Sciatic nerve (tissue), 2 donors: ENCODE measurements around the gene ZNF532. TPM values are rescaled to one million over a fixed set of nuclear protein-coding genes. Genes with fewer than 3 reads are reported as not detected.

ENCODE experiments used
- ATAC-seq: fragments of 200-7000 bp; cut with Tn5 transposase; one replicate; pipeline ENCODE4 v1.9.1; 2020; ENCODE audit warnings: mild to moderate bottlenecking, moderate library complexity
- DNase-seq: peaks from one replicate; pipeline ENCODE4 v3.0.0-alpha.2; 2020; ENCODE audit warnings: low spot score
- intact Hi-C: fragments of 100-400 bp; cut with DNase I; formaldehyde crosslinking; loops from one replicate; pipeline ENCODE4 v1.14.2; 2022
- total RNA-seq: library from RNA; stranded (reverse); fragmentation: NEBNext Ultra II Directional; extraction: Animal tissue kit (Norgen Biotek cat#: 25700); gene quantifications from one replicate; pipeline ENCODE4 v1.2.1, GENCODE V29; 2021
- donor health status: DM: no; HTN: no; CAD: no.
- donor health status: DM: no; HTN: no; CAD: no.

ZNF532 gene
- total RNA-seq, 1 donor from 2014 or later = 167 TPM

DNA sequence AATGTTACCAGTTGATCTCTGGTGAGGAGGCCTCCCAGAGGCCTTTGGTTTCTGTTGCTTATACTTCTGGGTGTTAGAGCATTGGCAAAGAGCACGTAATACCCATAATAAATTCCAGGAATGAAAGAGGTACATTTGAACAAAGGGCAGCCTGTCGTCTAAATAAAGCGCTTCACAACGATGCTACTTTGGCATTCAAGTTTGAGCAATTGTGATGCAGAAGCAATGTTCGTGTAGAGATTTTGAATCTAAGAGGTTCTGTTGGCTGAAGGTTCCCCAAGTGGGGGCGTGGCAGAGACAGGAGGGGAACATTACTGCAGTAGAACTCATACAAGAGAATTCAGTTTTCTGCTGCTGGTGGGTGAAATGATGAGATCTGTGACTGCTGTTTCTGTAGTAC lies 27.8 kb downstream of the ZNF532 start:
- DNase-seq (no peak), ATAC-seq (peak; percentile 5)
- intact Hi-C loops = no loop called here

DNA sequence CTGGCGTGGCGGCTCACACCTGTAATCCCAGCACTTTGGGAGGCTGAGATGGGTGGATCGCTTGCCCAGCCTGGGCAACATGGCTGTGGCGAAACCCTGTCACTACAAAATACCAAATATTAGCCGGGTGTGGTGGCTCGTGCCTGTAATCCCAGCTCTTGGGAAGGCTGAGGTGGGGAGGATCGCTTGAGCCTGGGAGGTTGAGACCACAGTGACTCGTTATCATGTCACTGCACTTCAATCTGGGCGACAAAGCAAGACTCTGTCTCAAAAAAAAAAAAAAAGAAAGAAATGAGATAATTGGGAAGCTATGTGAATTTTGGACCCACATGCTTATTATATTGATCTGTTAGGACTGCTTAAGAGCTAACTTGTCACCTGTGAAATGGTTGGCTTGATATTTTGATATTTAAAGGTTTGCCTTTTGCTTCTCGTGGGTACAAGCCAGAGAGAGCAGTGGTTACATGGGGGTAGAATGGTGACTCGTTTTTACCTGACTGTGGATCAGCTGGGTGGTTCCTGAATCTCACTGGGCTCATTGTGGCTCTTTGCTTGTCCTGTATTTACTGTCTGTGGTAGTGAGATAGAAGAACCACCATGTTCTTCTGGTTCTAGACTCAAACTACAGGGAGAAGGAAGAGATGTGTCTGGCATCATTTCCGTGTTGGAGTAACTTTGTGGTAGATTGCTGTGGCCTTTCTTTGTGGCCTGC lies 28.9 kb downstream of the ZNF532 start:
- intact Hi-C loops = no loop called here
- ATAC-seq = no peak

DNA sequence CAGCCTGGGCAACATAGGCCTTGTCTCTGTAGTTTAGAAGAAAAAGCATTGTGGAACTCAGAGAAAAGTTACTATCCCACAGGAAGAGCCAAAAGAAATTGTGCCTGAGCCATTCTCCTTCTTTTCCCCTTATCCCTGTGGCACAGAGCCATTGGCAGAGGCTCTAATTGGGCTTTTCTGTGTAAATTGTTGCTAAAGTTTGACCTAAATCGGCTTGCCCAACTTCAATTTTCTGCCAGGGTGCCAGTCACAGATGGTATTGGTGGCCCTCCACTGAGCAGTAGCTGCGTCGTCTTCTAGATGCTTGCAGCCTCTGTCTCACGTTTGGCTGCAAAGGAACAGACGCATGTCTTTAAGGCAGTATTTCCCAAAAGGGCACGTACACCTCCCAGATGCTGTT lies 30.3 kb downstream of the ZNF532 start:
- no peak for DNase-seq
- intact Hi-C loops = no loop called here
- no peak for ATAC-seq

More for the DNA sequence above, 28.9 kb downstream of the ZNF532 start:
- DNase-seq = no peak

DNA sequence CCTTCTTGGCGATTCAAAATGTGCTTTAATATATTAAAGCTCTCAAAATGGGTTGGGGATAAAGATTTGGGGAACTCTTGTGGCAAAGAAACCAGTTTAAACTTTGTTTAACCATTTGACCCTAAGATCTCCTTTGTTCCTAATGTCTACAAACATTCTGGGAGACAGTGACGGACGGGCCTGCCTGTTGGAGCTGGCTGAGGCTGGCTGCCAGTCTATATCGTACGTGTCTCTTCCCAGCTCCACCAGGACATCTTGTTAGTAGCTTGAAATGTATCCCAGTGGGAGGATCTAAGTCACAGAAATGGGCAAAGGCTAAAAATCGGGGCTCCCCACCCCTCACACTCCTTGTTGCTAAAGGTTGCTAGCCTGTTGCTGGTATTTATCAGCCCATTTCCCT lies 30.7 kb downstream of the ZNF532 start:
- intact Hi-C loops = no loop called here
- ATAC-seq = no peak
- DNase-seq = no peak

DNA sequence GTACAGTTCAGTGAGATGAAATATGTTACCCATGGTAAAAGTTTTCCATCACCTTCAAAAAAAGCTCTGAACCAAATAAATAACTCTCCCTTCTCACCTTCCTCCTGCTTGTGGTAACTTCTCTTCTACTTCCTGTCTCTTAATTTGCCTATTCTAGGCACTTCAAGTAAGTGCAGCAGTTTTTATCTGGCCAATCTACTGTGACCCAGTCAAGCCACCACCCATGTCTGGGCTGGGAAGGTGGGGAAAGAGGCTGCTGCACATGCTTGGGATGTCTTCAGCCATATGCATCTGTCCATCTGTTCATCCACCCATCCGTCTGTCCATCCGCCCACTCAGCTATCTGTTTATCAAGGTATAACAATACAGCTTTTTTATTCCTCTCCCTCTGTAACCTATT lies 31.6 kb downstream of the ZNF532 start:
- intact Hi-C loops = no loop called here
- ATAC-seq (no peak), DNase-seq (no peak)

DNA sequence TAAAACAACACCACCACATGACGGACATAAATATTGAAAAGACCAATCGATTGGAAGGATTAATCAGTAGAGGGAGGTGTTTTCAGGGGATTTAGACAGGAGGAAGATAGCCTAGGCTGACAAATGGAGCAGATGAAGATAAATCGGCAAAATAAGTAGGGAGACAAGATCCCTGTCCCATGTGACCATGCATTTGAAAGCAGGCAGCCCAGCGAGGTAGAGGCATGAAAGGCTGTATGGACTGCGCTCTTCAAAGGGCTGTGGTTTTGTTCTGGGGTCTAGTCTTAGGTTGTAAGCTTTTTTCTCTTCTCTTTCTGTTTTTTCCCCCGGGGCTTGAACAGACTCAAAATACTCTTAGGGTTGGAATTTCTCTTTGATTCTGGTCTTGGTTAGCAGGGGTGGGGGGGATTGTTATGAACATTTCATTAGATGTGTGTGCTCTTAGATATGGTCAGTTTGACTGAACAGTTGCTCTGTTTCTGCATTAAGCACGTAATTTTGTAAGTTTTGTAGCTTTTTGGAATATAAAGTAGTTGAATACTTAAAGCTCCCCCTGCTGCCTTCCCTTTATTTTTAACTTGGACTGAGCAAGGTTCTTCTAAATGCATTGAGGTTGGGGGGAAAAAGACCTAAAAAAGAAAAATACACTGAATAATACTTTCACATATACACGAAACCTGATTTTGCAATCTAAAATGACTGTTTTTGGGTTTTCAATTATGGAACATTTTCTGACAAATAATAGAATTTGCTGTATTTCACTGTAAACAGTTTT lies 32.2 kb downstream of the ZNF532 start:
- ATAC-seq (no peak), DNase-seq (no peak)
- intact Hi-C loops = no loop called here

DNA sequence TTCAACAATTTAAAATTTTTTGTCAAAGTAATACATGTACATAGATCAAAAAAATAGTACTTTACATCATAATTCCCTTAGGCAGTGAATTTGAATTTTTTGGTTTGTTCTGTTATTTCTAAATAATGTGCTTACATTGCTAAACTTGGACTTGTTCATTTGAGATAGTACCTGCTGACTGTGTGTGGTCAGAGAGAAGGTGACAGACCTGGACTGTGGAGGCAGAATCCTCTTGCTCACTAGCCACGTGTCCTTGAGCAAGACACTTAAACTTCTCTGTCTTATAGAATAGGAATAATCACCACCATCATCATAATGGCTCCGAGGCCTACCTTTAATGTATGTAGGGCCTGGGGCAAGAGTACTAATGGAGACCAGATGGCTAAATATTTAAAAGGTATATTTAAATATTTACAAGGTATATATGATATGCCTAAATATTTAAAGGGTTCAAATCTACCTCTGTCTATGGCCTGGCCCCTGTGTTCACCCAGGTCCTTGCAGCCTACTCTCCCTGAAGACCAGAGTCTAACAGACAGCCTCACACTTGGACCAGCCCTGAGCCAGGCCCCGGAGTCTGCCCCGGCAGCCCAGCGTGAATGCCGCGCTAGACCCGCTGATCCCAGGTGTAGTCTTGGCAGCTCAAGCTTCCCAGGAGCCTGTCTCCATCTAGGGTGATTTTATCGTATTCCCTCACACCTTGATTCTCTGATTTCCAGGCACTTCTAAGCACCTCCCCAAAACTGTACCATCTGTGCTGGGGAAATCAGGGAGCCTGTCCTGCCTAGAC lies 33.5 kb downstream of the ZNF532 start:
- intact Hi-C loops = no loop called here
- ATAC-seq (peak; percentile 6), DNase-seq (no peak)

DNA sequence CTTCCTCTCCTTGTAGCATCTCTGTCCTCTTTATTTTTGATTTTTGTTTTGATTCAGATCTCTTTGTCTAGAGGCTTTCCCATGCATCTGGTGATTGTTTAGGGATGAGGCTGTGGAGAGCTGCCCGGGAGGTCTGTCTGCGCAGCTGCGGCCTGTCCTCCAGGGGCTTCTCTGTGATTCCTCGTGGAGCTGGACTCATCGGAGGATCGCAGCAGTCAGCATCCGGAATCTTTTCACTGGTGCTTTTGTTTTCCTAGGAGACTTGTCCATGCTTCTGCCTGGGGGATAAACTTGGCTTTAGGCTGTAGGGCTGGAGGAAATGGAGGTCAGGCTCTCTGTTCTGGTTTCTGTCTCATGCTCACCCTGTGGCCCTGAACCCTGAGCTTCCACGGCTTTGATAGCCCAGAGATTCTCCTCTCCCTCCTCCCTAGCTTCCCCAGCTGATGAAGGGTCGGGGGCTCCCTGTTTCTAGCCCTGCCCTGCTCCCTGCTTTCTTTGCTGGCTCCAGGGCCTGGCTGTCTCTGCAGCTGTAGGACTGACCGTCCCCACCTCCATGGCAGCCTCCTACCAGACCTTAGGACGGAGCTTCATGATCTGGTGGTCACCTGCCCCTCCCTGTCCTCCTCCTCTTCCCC lies 35.5 kb downstream of the ZNF532 start:
- intact Hi-C loops = no loop called here
- peak; percentile 73 for ATAC-seq
- DNase-seq = no peak

DNA sequence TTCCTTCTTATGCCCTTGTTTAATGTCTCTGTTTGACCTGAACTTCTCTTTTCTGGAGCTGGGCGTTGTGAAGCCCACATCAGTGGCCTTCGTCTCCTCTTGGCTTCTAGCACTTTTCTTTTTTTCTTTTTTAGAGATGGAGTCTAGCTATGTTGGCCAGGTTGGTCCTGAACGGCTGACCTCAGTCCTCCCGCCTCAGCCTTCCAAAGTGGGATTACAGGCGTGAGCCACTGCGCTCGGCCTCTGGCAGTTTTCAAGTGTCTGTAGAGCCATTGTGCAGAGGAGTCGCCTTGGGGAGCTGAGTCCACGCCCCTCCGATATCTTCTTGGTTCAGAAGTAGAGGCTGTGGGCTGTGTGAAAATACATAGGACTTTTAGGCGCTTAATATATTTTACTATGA lies 36.5 kb downstream of the ZNF532 start:
- no peak for ATAC-seq
- no peak for DNase-seq
- intact Hi-C loops = no loop called here

DNA sequence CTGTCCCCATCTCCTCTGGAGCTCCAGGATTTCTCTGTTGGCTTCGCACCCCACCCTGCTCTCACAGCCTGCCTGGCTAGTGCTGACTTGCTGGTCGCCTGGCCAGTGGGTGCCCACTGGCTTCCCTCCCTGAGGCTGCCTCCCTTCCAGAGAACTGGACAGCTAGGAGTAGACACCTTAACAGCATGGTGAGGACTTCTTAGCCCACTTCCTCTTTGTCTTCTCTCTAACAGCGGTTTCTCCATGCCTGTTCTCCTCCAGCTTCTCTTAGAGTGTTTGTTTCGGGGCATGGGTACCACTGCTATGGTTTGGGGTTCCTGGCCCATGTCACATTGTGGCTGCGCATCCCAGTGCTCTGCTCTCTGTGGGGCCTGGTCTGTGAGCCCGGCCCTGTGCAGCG lies 37.1 kb downstream of the ZNF532 start:
- ATAC-seq = no peak

DNA sequence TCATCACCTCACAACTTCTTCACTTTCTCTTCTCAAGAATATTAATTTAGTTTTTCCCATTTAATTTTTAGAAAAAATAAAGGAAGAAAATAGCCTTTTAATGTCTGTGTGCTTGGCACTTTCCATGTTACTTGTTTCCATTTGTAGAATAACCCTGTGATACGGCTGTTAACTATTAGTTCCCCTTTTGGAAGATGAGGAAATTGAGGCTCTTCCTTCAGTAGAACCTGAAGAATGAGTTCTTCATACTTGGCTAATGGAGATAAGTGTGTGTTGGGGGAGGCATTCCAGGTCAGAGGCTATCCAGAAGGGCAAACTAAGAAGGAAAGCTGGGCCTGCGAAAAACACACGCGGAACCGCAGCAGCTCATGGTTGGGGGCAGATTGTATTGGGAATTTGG lies 38.3 kb downstream of the ZNF532 start:
- ATAC-seq = no peak
- DNase-seq = no peak
- intact Hi-C loops = no loop called here

More for the DNA sequence above, 37.1 kb downstream of the ZNF532 start:
- no peak for DNase-seq
- intact Hi-C loops = no loop called here

DNA sequence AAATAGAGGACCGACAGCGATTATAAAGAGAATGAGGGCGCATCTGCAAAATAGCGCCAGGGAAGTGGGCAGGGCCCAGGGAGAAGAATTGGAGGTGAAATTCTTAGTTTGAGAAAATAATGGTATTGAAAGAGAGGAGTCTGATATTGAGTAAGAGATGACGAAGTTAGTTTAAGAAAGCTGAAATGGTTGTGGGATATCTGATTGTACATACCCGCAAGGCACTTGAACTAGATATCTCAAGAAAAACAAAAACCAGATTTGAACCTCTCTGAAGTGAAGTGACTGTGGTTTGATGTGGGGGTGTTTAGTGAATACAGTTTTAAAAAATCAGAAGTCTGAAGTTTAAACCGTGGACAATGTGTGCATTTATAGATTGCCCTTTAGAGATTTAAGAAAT lies 38.9 kb downstream of the ZNF532 start:
- ATAC-seq (no peak), DNase-seq (no peak)
- intact Hi-C loops = no loop called here

DNA sequence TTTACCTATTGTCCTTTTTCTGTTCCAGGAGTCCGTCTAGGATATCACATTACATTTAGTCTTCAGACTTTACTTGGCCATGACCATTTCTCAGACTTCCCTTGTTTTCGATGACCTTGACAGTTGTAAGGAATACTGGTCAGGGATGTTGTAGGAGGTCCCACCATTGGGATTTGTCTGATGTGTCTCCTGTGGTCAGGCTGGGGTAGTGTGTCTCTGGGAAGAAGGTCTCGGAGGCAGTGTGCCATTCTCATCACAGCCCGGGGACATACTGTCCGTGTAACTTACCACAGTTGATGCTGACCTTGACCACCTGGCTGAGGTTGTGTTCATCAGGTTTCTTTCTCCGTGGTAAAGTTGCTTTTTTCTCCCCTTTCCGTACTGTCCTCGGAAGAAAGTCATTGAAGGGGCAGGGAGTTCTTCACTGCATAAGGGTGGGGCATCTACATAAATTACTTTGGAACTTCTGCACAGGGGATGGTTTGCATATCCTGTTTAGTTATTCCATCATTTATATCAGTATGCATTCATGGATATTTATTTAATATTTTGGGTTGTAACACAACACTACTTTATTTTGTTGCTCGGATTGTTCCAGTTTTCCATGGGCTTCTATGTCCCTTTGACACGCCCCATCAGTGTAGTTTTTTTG lies 41.2 kb downstream of the ZNF532 start:
- intact Hi-C loops = no loop called here
- ATAC-seq (no peak), DNase-seq (no peak)

DNA sequence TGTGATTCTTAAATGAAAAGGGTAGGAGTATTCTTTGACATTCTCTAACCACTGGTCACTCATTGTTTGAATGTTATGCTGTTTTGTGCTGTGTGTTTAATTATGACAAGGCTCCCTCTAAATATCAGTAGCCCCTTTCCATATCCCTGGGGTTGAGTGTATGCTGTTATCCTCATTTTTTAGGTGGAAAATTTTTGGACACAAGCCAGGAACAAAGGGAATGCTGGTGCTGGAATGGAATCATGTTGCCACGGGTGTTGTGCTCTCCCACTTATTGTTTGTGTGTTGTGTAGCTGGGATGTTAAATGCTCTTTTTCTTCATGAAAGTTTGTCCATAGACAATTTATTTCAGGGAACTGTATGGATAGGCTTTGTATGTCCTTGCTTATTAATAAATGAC lies 43.3 kb downstream of the ZNF532 start:
- no peak for ATAC-seq
- intact Hi-C loops = no loop called here

DNA sequence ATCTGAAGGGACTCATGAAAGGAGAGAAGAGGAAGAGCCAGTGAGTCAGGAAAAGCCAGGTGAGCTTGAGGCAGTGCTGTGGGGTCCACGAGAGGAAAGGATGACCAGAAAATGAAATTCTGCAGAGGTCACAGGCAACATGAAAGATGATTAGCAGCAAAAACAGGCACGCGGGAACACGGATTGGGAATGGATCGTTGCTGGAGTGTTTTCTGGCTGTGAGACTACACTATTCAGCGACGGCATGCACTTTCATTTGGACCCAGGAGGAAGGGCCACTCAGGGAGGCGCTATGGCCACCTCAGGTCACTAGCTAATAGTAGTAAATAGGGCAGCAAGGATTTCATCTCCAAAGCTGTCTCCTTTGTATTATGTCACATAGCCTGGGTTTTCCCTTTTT lies 44.8 kb downstream of the ZNF532 start:
- DNase-seq (no peak), ATAC-seq (no peak)
- intact Hi-C loops = no loop called here

More for the DNA sequence above, 43.3 kb downstream of the ZNF532 start:
- DNase-seq = no peak

DNA sequence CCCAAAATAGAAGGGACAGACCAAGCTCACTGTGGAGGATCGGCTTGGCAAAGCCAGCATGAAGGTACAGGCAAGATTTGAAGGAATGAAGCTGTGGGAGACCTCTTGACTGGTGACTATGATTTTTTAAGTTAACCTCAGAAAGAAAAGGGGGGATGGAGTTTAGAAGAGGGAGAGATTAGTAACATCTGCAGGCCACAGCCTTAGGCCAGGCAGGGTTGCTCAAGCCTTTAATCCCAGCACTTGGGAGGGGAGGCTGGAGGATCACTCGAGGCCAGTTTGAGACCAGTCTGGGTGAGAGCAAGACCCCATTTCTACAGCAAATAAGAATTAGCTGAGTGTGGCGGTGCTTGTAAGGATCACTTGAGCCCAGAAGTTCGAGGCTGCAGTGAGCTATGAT lies 46.6 kb downstream of the ZNF532 start:
- ATAC-seq (peak; percentile 29), DNase-seq (no peak)
- intact Hi-C loops = no loop called here

DNA sequence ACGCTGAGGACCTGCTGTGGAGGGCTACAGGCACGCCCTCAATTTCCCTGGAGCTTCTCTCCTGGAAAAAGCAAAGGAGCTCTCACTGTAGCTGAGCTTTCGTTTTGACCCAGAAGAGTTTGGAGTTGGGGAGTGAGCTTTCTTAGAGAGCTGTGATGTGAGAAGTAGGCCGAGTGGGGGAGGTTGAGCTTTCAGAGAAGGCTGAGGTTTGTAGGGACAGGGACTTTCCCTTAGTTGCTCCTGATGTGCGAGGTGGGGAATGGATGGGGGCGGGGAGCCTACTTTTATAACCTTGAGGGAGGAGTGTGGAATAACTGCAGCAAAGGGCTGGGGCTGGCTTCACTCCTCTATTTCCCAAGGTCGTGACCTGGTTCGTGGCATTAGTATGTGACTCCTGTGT lies 47.1 kb downstream of the ZNF532 start:
- ATAC-seq = peak; percentile 75
- DNase-seq = no peak
- intact Hi-C loops = no loop called here

DNA sequence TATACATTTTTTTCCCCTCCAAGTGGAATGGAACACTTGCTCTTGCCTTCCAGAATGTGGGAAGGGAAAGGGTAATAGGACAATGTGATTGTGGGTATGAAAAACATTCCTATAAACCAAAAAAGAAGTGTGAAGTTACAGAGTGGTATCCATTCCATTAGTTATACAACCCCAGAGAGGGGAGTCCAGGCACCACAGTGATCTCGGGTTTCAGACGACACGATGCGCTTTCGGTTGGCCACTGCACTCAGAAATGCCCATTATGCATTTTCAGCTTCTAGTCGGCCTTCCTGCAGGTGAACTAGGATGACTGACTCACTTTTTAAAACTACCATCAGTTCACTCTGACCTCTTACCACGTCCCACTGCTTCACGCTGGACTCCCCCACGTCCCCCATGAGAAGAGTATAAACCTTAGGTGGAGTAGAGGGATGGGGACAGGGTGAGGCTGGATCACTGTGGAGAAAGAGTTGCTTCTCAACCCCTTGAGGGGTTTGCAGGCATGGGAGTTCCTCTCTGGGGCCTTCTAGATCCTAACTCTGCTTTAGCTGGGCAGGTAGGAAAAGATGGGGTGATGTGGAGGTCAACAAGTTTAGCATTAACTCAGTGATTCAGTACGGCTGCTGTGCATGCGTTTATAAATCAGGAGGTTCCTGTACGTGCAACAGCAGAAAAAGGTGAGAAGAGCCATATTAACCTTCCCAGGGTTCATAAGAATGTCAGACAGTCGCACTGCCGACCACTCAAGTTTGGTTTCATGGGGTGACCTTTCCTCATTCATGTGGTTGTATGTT lies 50.5 kb downstream of the ZNF532 start:
- intact Hi-C loops = no loop called here
- ATAC-seq (no peak), DNase-seq (no peak)
